HepG2 (cell line): Measurements from ENCODE around the gene HSPB2. TPM values are rescaled to one million over a fixed set of nuclear protein-coding genes. Genes with fewer than 3 reads are reported as not detected.

Experiments used
- ARHGAP35 ChIP-seq: sonication (generic); formaldehyde crosslinking; IDR thresholded peaks from 2 replicates; pipeline ENCODE4 v1.9.0; 2022; ENCODE audit warnings: mild to moderate bottlenecking, inconsistent platforms, moderate library complexity, missing genetic modification reagents, borderline replicate concordance
- ARID2 ChIP-seq: sonication (generic); formaldehyde crosslinking; IDR thresholded peaks from 2 replicates; pipeline ENCODE4 v1.8.1; 2022; ENCODE audit warnings: mild to moderate bottlenecking, missing genetic modification reagents, borderline replicate concordance
- ATF1 ChIP-seq: IDR thresholded peaks from 2 replicates; pipeline ENCODE4 v1.6.1; 2016; ENCODE audit warnings: mild to moderate bottlenecking, control low read depth
- CREM ChIP-seq, 2 experiments: sonication (generic) in 1 of 2; formaldehyde crosslinking in 1 of 2; IDR thresholded peaks; 2 replicates each; pipeline versions ENCODE4 v1.4.0 to v1.6.1; 2016 to 2020; ENCODE audit warnings: antibody characterized with exemption in 1 of 2, mild to moderate bottlenecking in 1 of 2, missing genetic modification reagents in 1 of 2
- ETV6 ChIP-seq: sonication (generic); formaldehyde crosslinking; conservative IDR thresholded peaks from 2 replicates; pipeline ENCODE4 v1.4.0; 2020; ENCODE audit warnings: missing genetic modification reagents
- FOXA3 ChIP-seq: IDR thresholded peaks from 2 replicates; pipeline ENCODE4 v1.6.1; 2016; ENCODE audit warnings: missing genetic modification reagents, missing compliant biosample characterization
- HOXA5 ChIP-seq: sonication (generic); formaldehyde crosslinking; IDR thresholded peaks from 2 replicates; pipeline ENCODE4 v1.4.0; 2020; ENCODE audit warnings: missing genetic modification reagents
- JUNB ChIP-seq: sonication (generic); formaldehyde crosslinking; IDR thresholded peaks from 2 replicates; pipeline ENCODE4 v1.8.0; 2022; ENCODE audit warnings: missing genetic modification reagents, mild to moderate bottlenecking, borderline replicate concordance
- KMT2B ChIP-seq: IDR thresholded peaks from 2 replicates; pipeline ENCODE4 v1.6.1; 2016; ENCODE audit warnings: missing genetic modification reagents, missing compliant biosample characterization
- PCBP1 ChIP-seq: fragments of 200-400 bp; formaldehyde crosslinking; IDR thresholded peaks from 2 replicates; pipeline ENCODE4 v1.6.1; 2017; ENCODE audit warnings: mild to moderate bottlenecking, low read depth, low read length, borderline replicate concordance
- PITX1 ChIP-seq: sonication (generic); formaldehyde crosslinking; IDR thresholded peaks from 2 replicates; pipeline ENCODE4 v1.5.1; 2020; ENCODE audit warnings: mild to moderate bottlenecking, missing genetic modification reagents
- RFXAP ChIP-seq: sonication (generic); formaldehyde crosslinking; IDR thresholded peaks from 2 replicates; pipeline ENCODE4 v1.4.0; 2020; ENCODE audit warnings: missing genetic modification reagents, borderline replicate concordance
- SP5 ChIP-seq: IDR thresholded peaks from 2 replicates; pipeline ENCODE4 v1.6.1; 2016; ENCODE audit warnings: low read depth, borderline replicate concordance
- ZHX1 ChIP-seq: sonication (generic); formaldehyde crosslinking; IDR thresholded peaks from 2 replicates; pipeline ENCODE4 v1.8.1; 2022; ENCODE audit warnings: low read depth, mild to moderate bottlenecking, missing genetic modification reagents
- ZNF33B ChIP-seq: sonication (generic); formaldehyde crosslinking; IDR thresholded peaks from 2 replicates; pipeline ENCODE4 v1.5.1; 2020; ENCODE audit warnings: mild to moderate bottlenecking, missing genetic modification reagents
- ZNF557 ChIP-seq: sonication (generic); formaldehyde crosslinking; IDR thresholded peaks from 2 replicates; pipeline ENCODE4 v1.4.0; 2020; ENCODE audit warnings: missing genetic modification reagents
- ZNF562 ChIP-seq: sonication (generic); formaldehyde crosslinking; IDR thresholded peaks from 2 replicates; pipeline ENCODE4 v1.8.0; 2022; ENCODE audit warnings: missing genetic modification reagents, borderline replicate concordance
- ZNF574 ChIP-seq: sonication (generic); formaldehyde crosslinking; IDR thresholded peaks from 2 replicates; pipeline ENCODE4 v1.4.0; 2020; ENCODE audit warnings: missing genetic modification reagents
- ZNF687 ChIP-seq: sonication (generic); formaldehyde crosslinking; IDR thresholded peaks from 2 replicates; pipeline ENCODE4 v1.5.1; 2020; ENCODE audit warnings: mild to moderate bottlenecking, missing genetic modification reagents, moderate library complexity
- ZNF816 ChIP-seq: sonication (generic); formaldehyde crosslinking; IDR thresholded peaks from 2 replicates; pipeline ENCODE4 v1.8.0; 2022; ENCODE audit warnings: missing genetic modification reagents, mild to moderate bottlenecking, borderline replicate concordance
- ZNF891 ChIP-seq: sonication (generic); formaldehyde crosslinking; IDR thresholded peaks from 2 replicates; pipeline ENCODE4 v1.5.0; 2020; ENCODE audit warnings: mild to moderate bottlenecking, missing genetic modification reagents
- ZSCAN31 ChIP-seq: sonication (generic); formaldehyde crosslinking; IDR thresholded peaks from 2 replicates; pipeline ENCODE4 v1.5.0; 2020; ENCODE audit warnings: low read depth, mild to moderate bottlenecking, missing genetic modification reagents
- polyA plus RNA-seq, 8 experiments: library from polyadenylated mRNA; depleted of rRNA in 3 of 8; stranded (reverse) in 7 of 8; unstranded in 1 of 8; fragments of >200 nt; fragmentation: Illumina TruSeq in 4 of 8; extraction: Trizol in 4 of 8; gene quantifications; 2 replicates each; pipeline versions ENCODE4 v1.2.1 to v1.2.3, GENCODE V29; 2011 to 2016; ENCODE audit warnings: low read depth in 4 of 8, missing spikeins in 1 of 8, mixed read lengths in 1 of 8; ENCODE audit not compliant: insufficient read depth in 1 of 8
- total RNA-seq, 5 experiments: library from RNA; depleted of rRNA; stranded (reverse); fragments of >200 nt; fragmentation: Illumina TruSeq; extraction: Trizol; gene quantifications; 2 replicates each; pipeline ENCODE4 v1.2.3, GENCODE V29; 2016; ENCODE audit warnings: low read depth in 1 of 5

Gene HSPB2
- total and polyA plus RNA-seq, 2 of the 13 experiments (the other 11 are each of a cell fraction or from before 2014, with no cell fraction given), result 0.04 TPM; not detected in 1

GRCh38 chr11:111937461-111937769 is 24.9 kb downstream of the HSPB2 start (continued):
- TF ChIP-seq KMT2B (CRISPR knock-in tag) (peak; percentile 58; the same call in 1 of the 2 replicates), ZSCAN31 (0 out of 2 replicates have a peak, but pooled peaks have one; percentile 4), ZNF557 (CRISPR knock-in tag) (no peak), PITX1 (CRISPR knock-in tag) (0 out of 2 replicates have a peak, but pooled peaks have one; percentile 8), ZNF891 (CRISPR knock-in tag) (0 out of 2 replicates have a peak, but pooled peaks have one; percentile 37), ETV6 (CRISPR knock-in tag) (no peak), RFXAP (CRISPR knock-in tag) (0 out of 2 replicates have a peak, but pooled peaks have one; percentile 16), SP5 (CRISPR knock-in tag) (peak; percentile 21; the same call in 1 of the 2 replicates), ATF1 (CRISPR knock-in tag) (no peak), ZNF33B (CRISPR knock-in tag) (no peak), ZNF562 (no peak), ARID2 (CRISPR knock-in tag) (peak; percentile 16; the same call in 1 of the 2 replicates), ZNF574 (no peak), ZNF816 (CRISPR knock-in tag) (no peak), CREM (IDR thresholded peaks at IDR 0.05) (no peak), CREM (CRISPR knock-in tag; IDR thresholded peaks at IDR 0.05) (no peak), ZNF687 (CRISPR knock-in tag) (0 out of 2 replicates have a peak, but pooled peaks have one; percentile 64), ARHGAP35 (CRISPR knock-in tag) (no peak), ZHX1 (CRISPR knock-in tag) (no peak), JUNB (CRISPR knock-in tag) (no peak), HOXA5 (CRISPR knock-in tag) (no peak), PCBP1 (no peak), FOXA3 (CRISPR knock-in tag) (no peak)
